ENCODE measurements around the gene SEPTIN12. TPM values are rescaled to one million over a fixed set of nuclear protein-coding genes. Genes with fewer than 3 reads are reported as not detected.

Gene SEPTIN12
- 0.08 TPM in 1 of 2 replicates, not detected in the other for total RNA-seq (2014; rRNA removed; shearing (Covaris generic))

DNA sequence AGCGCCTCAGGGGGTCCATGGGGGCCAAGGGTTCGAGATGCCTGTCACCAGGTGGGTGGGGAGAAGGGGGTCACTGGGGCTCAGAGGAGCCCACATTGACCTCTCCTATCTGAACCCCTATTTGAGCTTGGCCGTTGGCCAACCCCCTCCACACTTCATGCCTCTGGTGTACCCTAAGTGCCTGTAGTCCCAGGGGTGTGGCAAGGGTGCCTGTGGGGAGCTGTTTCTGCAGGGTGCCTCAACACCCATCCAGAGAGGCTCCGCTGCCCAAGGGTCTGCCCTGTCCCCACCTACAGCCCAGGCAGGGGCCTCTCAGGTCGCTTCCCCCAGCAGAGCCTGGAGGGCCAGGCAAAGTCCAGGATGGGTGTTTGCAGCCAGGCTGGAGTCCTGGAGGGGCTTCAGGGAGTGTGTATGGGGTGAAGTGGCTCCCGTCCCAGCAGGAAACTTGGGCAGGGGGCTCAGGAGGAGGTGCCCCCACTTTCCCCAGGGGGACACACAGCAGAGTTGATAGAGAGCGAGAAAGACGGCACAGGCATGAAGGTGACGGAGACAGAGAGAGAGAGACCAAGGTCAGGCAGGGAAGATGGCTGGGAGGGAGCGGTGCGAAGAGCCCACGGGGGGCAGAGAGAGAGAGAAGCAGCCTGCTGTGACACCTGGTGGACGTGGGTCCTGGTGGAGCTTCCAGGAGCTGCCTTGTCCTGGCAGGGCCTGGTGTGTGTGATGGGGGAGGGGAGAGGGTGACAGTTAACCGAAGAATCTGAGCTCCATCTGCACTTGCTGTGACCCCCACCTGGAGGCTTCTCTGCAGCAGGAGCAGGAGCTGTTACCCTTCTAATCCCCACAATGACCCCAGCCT lies at the start of gene SEPTIN12:
Gene SEPTIN12 (minus strand): TSS at position 719 of the 856 bp plus-strand sequence. CDS start 700 bp downstream, at position 19.

GRCh38 chr16:4801962-4802658 lies 14.0 kb upstream of the SEPTIN12 start, which contains the start of gene ROGDI:
TSS of gene ROGDI (minus strand) at chr16:4802633. CDS start at chr16:4802571, 62 bp downstream.

GRCh38 chr16:4795181-4795827 lies 7.2 kb upstream of the SEPTIN12 start, which contains the start of gene SMIM22:
TSS of gene SMIM22 (plus strand) at chr16:4795369. CDS start at chr16:4795735, 366 bp downstream.

DNA sequence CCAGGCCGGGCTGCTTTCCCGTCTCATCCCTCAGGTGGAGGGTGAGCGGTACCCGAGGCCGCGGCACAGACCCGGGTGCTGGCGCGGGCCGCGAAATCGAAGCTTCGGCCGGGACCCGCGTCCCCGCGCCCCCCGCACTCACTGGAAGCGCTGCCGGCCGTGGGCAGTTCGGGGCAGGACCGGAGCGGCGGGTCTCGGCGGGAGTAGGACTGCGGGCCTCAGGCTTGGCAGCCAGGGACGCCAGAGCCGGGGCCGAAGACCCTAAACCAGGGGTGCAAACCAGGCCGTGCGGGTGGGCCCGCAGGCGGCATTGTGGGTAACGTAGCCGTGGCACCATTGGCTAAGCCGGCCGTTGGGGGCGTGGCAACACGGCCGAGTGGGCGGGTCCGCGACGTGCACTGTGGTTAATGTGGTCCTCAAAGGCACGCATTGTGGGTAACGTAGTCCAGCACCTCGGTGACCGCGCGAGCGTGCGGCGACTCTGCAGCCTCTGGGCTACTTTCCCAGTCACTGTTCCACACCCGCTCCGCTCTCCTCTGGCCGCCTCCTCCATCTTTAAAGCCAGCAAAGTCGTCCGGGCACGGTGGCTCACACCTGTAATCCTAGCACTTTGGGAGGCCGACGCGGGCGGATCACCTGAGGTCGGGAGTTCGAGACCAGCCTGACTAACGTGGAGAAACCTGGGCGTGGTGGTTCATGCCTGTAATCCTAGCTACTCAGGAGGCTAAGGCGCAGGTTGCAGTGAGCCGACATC lies 21.1 kb downstream of the SEPTIN12 start, which contains the start of gene ZNF500:
Gene ZNF500 (minus strand): TSS at position 288 of the 754 bp plus-strand sequence. CDS start 1,184 bp downstream, outside the sequence.

DNA sequence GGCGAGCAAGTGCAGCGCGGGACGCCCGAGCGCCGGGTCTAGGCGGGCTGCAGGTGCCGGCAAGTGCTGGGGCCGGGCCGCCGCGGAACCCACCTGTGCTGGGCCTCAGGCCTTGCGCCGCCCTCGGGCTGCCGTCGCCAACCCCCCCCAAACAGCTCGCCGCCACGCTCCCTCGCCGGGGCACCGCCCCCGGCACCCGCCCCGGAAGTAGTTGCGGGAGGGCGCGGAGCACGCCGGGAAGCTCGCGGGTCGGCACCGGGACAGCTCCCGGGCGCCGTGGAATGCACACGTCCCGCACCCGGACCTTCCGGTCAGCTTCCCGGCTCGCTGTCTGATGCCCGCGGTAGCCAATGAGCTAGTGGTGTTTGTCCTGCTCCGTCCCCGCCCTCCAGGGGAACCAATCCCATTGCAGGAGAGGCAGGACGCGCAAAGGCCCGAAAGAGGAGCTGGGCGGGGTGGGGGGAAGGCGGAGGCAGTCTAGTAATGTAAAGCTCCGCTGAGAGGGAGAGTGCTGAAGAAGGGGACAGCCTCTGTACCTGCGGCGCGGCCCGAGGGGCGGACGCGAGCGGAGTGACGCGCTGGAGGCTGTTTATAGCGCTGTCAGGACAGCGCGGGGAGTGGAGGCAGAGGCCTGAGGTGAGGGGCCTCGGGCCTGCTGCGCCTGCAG lies 53.9 kb downstream of the SEPTIN12 start, which contains the start of the genes ANKS3 and DNAAF8:
Gene ANKS3 (minus strand): TSS at position 209 of the 667 bp plus-strand sequence. CDS start 4,122 bp downstream, outside the sequence.
Gene DNAAF8 (plus strand): TSS at position 475 of the 667 bp plus-strand sequence. CDS start 1,978 bp downstream, outside the sequence.

Small RNA genes lying within 50 kb of the gene (small RNA-seq; reads per million reads assigned to genes)
- gene RF00017 = not detected

Other genes starting within 250 kb of the SEPTIN12 start
- 8.0 and 8.1 TPM in 2 replicates for gene CDIP1, start 249.6 kb downstream of the SEPTIN12 start, total RNA-seq (2014; rRNA removed; shearing (Covaris generic))
- gene C16orf96, start 232.0 kb downstream of the SEPTIN12 start, total RNA-seq (2014; rRNA removed; shearing (Covaris generic)) = not detected in 2 replicates
- 62.3 and 71.6 TPM in 2 replicates for gene UBALD1, start 173.5 kb downstream of the SEPTIN12 start, total RNA-seq (2014; rRNA removed; shearing (Covaris generic))
- 26.1 and 27.5 TPM in 2 replicates for gene MGRN1, start 163.5 kb downstream of the SEPTIN12 start, total RNA-seq (2014; rRNA removed; shearing (Covaris generic))
- 32.3 and 33.4 TPM in 2 replicates for gene NUDT16L1, start 94.8 kb downstream of the SEPTIN12 start, total RNA-seq (2014; rRNA removed; shearing (Covaris generic))
- gene ANKS3, start 54.1 kb downstream of the SEPTIN12 start, total RNA-seq (2014; rRNA removed; shearing (Covaris generic)) = 21.2 and 22.8 TPM in 2 replicates
- 0.93 and 1.5 TPM in 2 replicates for gene DNAAF8, start 53.8 kb downstream of the SEPTIN12 start, total RNA-seq (2014; rRNA removed; shearing (Covaris generic))
- 7.8 and 8.6 TPM in 2 replicates for gene ZNF500, start 21.2 kb downstream of the SEPTIN12 start, total RNA-seq (2014; rRNA removed; shearing (Covaris generic))
- gene SMIM22, start 7.0 kb upstream of the SEPTIN12 start, total RNA-seq (2014; rRNA removed; shearing (Covaris generic)) = not detected in 2 replicates
- gene ROGDI, start 14.3 kb upstream of the SEPTIN12 start, total RNA-seq (2014; rRNA removed; shearing (Covaris generic)) = 15.1 and 17.3 TPM in 2 replicates
- gene GLYR1, start 58.9 kb upstream of the SEPTIN12 start, total RNA-seq (2014; rRNA removed; shearing (Covaris generic)) = 40.2 and 47.4 TPM in 2 replicates
- 42.4 and 44.3 TPM in 2 replicates for gene UBN1, start 59.1 kb upstream of the SEPTIN12 start, total RNA-seq (2014; rRNA removed; shearing (Covaris generic))
- gene PPL, start 148.8 kb upstream of the SEPTIN12 start, total RNA-seq (2014; rRNA removed; shearing (Covaris generic)) = 0.26 and 0.27 TPM in 2 replicates
- gene SEC14L5, start 170.0 kb upstream of the SEPTIN12 start, total RNA-seq (2014; rRNA removed; shearing (Covaris generic)) = not detected in 2 replicates
- gene NAGPA, start 245.6 kb upstream of the SEPTIN12 start, total RNA-seq (2014; rRNA removed; shearing (Covaris generic)) = 17.6 and 23.9 TPM in 2 replicates